ENCODE results near the gene SLC36A1. TPM values are rescaled to one million over a fixed set of nuclear protein-coding genes. Genes with fewer than 3 reads are reported as not detected.
"Not testable (repeated sequence)": the region's sequence is repeated elsewhere in the genome, so short reads cannot be mapped to it uniquely, and the experiment has no call there.

SLC36A1 gene
- total RNA-seq, 1 donor from 2014 or later: 4.4 TPM

GRCh38 chr5:151475388-151475787 is 28.0 kb downstream of the SLC36A1 start:
- DNase-seq (no peak), ATAC-seq (ENCODE audit: poor library complexity) (no peak)
- intact Hi-C loops (cut with DNase I): no loop called here

GRCh38 chr5:151476016-151476415 is 28.6 kb downstream of the SLC36A1 start:
- ATAC-seq (ENCODE audit: poor library complexity) (no peak), DNase-seq (no peak)
- intact Hi-C loops (cut with DNase I): no loop called here

GRCh38 chr5:151477101-151477500 is 29.7 kb downstream of the SLC36A1 start:
- no peak for DNase-seq
- ATAC-seq (ENCODE audit: poor library complexity): no peak
- intact Hi-C loops (cut with DNase I): no loop called here

- intact Hi-C loops (cut with DNase I): no loop called here
- DNase-seq (no peak), ATAC-seq (ENCODE audit: poor library complexity) (peak; percentile 63)
These were observed 33.2 kb downstream of the SLC36A1 start for GRCh38 chr5:151480384-151481293.

GRCh38 chr5:151483176-151483575 is 35.8 kb downstream of the SLC36A1 start:
- DNase-seq (no peak), ATAC-seq (ENCODE audit: poor library complexity) (peak; percentile 71)
- intact Hi-C loops (cut with DNase I): no loop called here

- peak; percentile 67 for ATAC-seq (ENCODE audit: poor library complexity)
- intact Hi-C loops (cut with DNase I): no loop called here
- no peak for DNase-seq
These were observed 36.2 kb downstream of the SLC36A1 start for GRCh38 chr5:151483647-151484046.

- intact Hi-C loops (cut with DNase I): no loop called here
- DNase-seq (no peak), ATAC-seq (ENCODE audit: poor library complexity) (no peak)
These were observed 40.1 kb downstream of the SLC36A1 start for GRCh38 chr5:151487544-151487943.

GRCh38 chr5:151490627-151491026 is 43.2 kb downstream of the SLC36A1 start:
- peak; percentile 49 for ATAC-seq (ENCODE audit: poor library complexity)
- intact Hi-C loops (cut with DNase I): no loop called here

GRCh38 chr5:151491062-151491461 is 43.7 kb downstream of the SLC36A1 start:
- intact Hi-C loops (cut with DNase I): no loop called here
- ATAC-seq (ENCODE audit: poor library complexity) (no peak), DNase-seq (no peak)

More at GRCh38 chr5:151490627-151491026, 43.2 kb downstream of the SLC36A1 start:
- DNase-seq: no peak

- DNase-seq (peak; percentile 48), ATAC-seq (ENCODE audit: poor library complexity) (peak; percentile 45)
- intact Hi-C loops (cut with DNase I): no loop called here
These were observed 45.3 kb downstream of the SLC36A1 start for GRCh38 chr5:151492729-151493128.

- ATAC-seq (ENCODE audit: poor library complexity) (peak; percentile 38), DNase-seq (no peak)
- intact Hi-C loops (cut with DNase I): no loop called here
These were observed 46.3 kb downstream of the SLC36A1 start for GRCh38 chr5:151493665-151494064.

GRCh38 chr5:151495320-151495719 is 47.9 kb downstream of the SLC36A1 start:
- DNase-seq (no peak), ATAC-seq (ENCODE audit: poor library complexity) (no peak)
- intact Hi-C loops (cut with DNase I): no loop called here

- no peak for DNase-seq
- no peak for ATAC-seq (ENCODE audit: poor library complexity)
- intact Hi-C loops (cut with DNase I): no loop called here
These were observed 48.7 kb downstream of the SLC36A1 start for GRCh38 chr5:151496041-151496484.

- intact Hi-C loops (cut with DNase I): no loop called here
- DNase-seq: no peak
- ATAC-seq (ENCODE audit: poor library complexity): no peak
These were observed 50.1 kb downstream of the SLC36A1 start for GRCh38 chr5:151497391-151498002.

- DNase-seq (no peak), ATAC-seq (ENCODE audit: poor library complexity) (peak; percentile 52)
- intact Hi-C loops (cut with DNase I): no loop called here
These were observed 51.2 kb downstream of the SLC36A1 start for GRCh38 chr5:151498395-151499155.

- ATAC-seq (ENCODE audit: poor library complexity) (peak; percentile 13), DNase-seq (no peak)
- intact Hi-C loops (cut with DNase I): loop anchor here (1.0 kb wide), 1 partner anchor 52 kb away; the partner anchor contains the start of gene SLC36A1
These were observed 52.2 kb downstream of the SLC36A1 start for GRCh38 chr5:151499501-151500035.

GRCh38 chr5:151504006-151504405 is 56.6 kb downstream of the SLC36A1 start:
- intact Hi-C loops (cut with DNase I): no loop called here
- no peak for DNase-seq
- ATAC-seq (ENCODE audit: poor library complexity): no peak

- intact Hi-C loops (cut with DNase I); ATAC-seq (ENCODE audit: poor library complexity); DNase-seq: not testable (repeated sequence)
These were observed 60.9 kb downstream of the SLC36A1 start for GRCh38 chr5:151508308-151508707.

GRCh38 chr5:151509231-151509630 is 61.8 kb downstream of the SLC36A1 start:
- intact Hi-C loops (cut with DNase I): no loop called here
- no peak for DNase-seq
- ATAC-seq (ENCODE audit: poor library complexity): no peak

Data from Right ventricle myocardium superior (tissue), 1 donor.